Hepatocyte (in vitro differentiated cells): ENCODE measurements around the gene TNXB. TPM values are rescaled to one million over a fixed set of nuclear protein-coding genes. Genes with fewer than 3 reads are reported as not detected.

Experiments used
- DNase-seq: peaks from one replicate; pipeline ENCODE4 v3.0.0-alpha.2; 2016; ENCODE audit warnings: low spot score
- H2AFZ ChIP-seq: fragments of 200-600 bp; sonication (generic); 2 replicates; pipeline ENCODE4 v1.6.0; 2016; ENCODE audit warnings: antibody characterized with exemption, mild to moderate bottlenecking
- H3K27ac ChIP-seq: fragments of 200-600 bp; sonication (generic); 2 replicates; pipeline ENCODE4 v1.5.1; 2016; ENCODE audit warnings: mild to moderate bottlenecking
- H3K27me3 ChIP-seq: fragments of 200-600 bp; sonication (generic); 2 replicates; pipeline ENCODE4 v1.6.1; 2016
- H3K36me3 ChIP-seq: fragments of 200-600 bp; sonication (generic); replicated peaks from 2 replicates; pipeline ENCODE4 v1.5.1; 2016; ENCODE audit warnings: low read depth; ENCODE audit not compliant: insufficient read depth
- H3K4me1 ChIP-seq: fragments of 200-600 bp; sonication (generic); 2 replicates; pipeline ENCODE4 v1.5.1; 2016; ENCODE audit warnings: mild to moderate bottlenecking, moderate library complexity; ENCODE audit not compliant: insufficient read depth
- H3K4me2 ChIP-seq: fragments of 200-600 bp; sonication (generic); 2 replicates; pipeline ENCODE4 v1.6.0; 2016
- H3K4me3 ChIP-seq: fragments of 200-600 bp; sonication (generic); 2 replicates; pipeline ENCODE4 v1.5.1; 2016; ENCODE audit warnings: mild to moderate bottlenecking
- H3K79me2 ChIP-seq: fragments of 200-600 bp; sonication (generic); 2 replicates; pipeline ENCODE4 v1.6.0; 2017; ENCODE audit warnings: mild to moderate bottlenecking
- H3K9me2 ChIP-seq: fragments of 200-600 bp; sonication (generic); replicated peaks from 2 replicates; pipeline ENCODE4 v1.6.0; 2017; ENCODE audit warnings: mild to moderate bottlenecking; ENCODE audit not compliant: insufficient read depth
- H3K9me3 ChIP-seq: fragments of 200-600 bp; sonication (generic); 2 replicates; pipeline ENCODE4 v1.5.1; 2016; ENCODE audit warnings: low read depth, mild to moderate bottlenecking
- H4K20me1 ChIP-seq: fragments of 200-600 bp; sonication (generic); 2 replicates; pipeline ENCODE4 v1.6.0; 2016; ENCODE audit warnings: mild to moderate bottlenecking; ENCODE audit not compliant: insufficient read depth, poor library complexity, severe bottlenecking
- EZH2 ChIP-seq: fragments of 200-600 bp; sonication (generic); IDR thresholded peaks from 2 replicates; pipeline ENCODE4 v1.6.1; 2016; ENCODE audit warnings: antibody characterized with exemption, mild to moderate bottlenecking, borderline replicate concordance
- EZH2phosphoT487 ChIP-seq: fragments of 200-600 bp; sonication (generic); IDR thresholded peaks from one replicate; pipeline ENCODE4 v1.6.1; 2018; ENCODE audit warnings: antibody characterized with exemption, mild to moderate bottlenecking, low read depth, moderate library complexity; ENCODE audit not compliant: unreplicated experiment, severe bottlenecking
- WGBS: methylation state at CpG from one replicate; pipeline ENCODE4 v1.1.6; 2016; ENCODE audit warnings: low lambda C conversion rate; ENCODE audit errors: missing lambda C conversion rate; 5-methylcytosine and 5-hydroxymethylcytosine counted together
- polyA plus RNA-seq: library from polyadenylated mRNA; unstranded; fragments of >200 nt; fragmentation: Nextera tagmentation; extraction: Ambion mirVana; gene quantifications from 2 replicates; pipeline ENCODE4 v1.2.1, GENCODE V29; 2016
- total RNA-seq: library from RNA; depleted of rRNA; stranded (reverse); fragments of >200 nt; gene quantifications from 2 replicates; pipeline ENCODE4 v1.2.3, GENCODE V29; 2014
- TF ChIP-seq, protein P1 (sequence below): fragments of 200-600 bp; sonication (generic); IDR thresholded peaks from 2 replicates; pipeline ENCODE4 v1.5.1; 2016; ENCODE audit warnings: antibody characterized with exemption, mild to moderate bottlenecking; ENCODE audit not compliant: poor library complexity

TNXB gene
- total and polyA plus RNA-seq, 2 experiments from 2014 or later: 9.2 to 11.6 TPM

DNA sequence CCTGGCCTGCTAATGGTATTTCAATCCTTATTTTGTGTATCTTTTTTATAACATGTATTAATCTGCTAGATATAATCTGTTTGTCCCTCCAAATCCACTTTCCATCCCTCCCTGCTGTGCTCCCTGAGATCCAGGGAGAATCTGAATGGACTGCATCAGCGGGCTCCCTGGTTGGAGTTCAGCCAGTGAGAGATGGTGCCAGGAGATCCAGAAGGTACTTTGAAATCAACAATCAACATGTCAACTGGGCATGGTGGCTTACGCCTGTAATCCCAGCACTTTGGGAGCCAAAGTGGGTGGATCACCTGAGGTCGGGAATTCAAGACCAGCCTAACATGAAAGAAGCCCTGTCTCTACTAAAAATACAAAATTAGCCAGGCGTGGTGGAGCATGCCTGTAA, 14.5 kb upstream of the TNXB start:
- no peak for TF ChIP-seq EZH2phosphoT487
- TF ChIP-seq, protein P1, sequence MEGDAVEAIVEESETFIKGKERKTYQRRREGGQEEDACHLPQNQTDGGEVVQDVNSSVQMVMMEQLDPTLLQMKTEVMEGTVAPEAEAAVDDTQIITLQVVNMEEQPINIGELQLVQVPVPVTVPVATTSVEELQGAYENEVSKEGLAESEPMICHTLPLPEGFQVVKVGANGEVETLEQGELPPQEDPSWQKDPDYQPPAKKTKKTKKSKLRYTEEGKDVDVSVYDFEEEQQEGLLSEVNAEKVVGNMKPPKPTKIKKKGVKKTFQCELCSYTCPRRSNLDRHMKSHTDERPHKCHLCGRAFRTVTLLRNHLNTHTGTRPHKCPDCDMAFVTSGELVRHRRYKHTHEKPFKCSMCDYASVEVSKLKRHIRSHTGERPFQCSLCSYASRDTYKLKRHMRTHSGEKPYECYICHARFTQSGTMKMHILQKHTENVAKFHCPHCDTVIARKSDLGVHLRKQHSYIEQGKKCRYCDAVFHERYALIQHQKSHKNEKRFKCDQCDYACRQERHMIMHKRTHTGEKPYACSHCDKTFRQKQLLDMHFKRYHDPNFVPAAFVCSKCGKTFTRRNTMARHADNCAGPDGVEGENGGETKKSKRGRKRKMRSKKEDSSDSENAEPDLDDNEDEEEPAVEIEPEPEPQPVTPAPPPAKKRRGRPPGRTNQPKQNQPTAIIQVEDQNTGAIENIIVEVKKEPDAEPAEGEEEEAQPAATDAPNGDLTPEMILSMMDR: no peak
- TF ChIP-seq EZH2: no peak
- H3K4me1 ChIP-seq: peaks cover 23% of the 10 kb centered on the region
- H3K9me3 ChIP-seq: no peaks in the 10 kb centered on the region
- no peak for DNase-seq
- no peaks in the 10 kb centered on the region for H3K27me3 ChIP-seq
- no peak overlapping the region for H2AFZ ChIP-seq
- H4K20me1 ChIP-seq: no peaks in the 10 kb centered on the region
- H3K9me2 ChIP-seq: no peaks in the 10 kb centered on the region
- H3K36me3 ChIP-seq: no peaks in the 10 kb centered on the region
- H3K4me2 ChIP-seq: no peak overlapping the region
- no peak overlapping the region for H3K27ac ChIP-seq
- no peak overlapping the region for H3K4me3 ChIP-seq
- peaks cover 31% of the 10 kb centered on the region for H3K79me2 ChIP-seq
- WGBS: 99% methylated on average over 4 of the region's 4 CpGs

DNA sequence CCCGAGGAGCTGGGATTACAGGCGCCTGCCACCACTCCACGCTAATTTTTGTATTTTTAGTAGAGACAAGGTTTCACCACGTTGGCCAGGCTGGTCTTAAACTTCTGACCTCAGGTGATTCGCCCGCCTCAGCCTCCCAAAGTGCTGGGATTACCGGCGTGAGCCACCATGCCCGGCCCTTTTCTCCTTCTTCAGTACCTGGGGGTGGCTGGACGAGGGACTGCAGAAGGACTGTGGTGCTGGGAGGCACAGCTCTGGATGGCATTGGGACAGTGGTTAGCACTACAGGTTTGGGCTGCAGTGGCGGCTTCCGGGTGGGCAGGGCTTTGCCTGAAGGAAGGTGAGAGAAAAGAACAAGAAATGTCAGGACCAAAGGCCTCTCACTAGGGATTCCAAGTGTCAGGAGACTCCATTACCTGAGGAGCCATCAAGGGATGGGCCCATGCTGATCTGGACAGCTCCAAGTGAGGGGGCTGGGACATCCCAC, 11.5 kb upstream of the TNXB start:
- TF ChIP-seq EZH2 (no peak), EZH2phosphoT487 (no peak)
- TF ChIP-seq, protein P1: no peak
- Histone ChIP-seq H2AFZ (no peak overlapping the region), H3K4me2 (no peak overlapping the region), H3K27ac (no peak overlapping the region), H3K27me3 (no peaks in the 10 kb centered on the region), H3K9me2 (no peaks in the 10 kb centered on the region), H3K4me3 (no peak overlapping the region), H4K20me1 (no peaks in the 10 kb centered on the region), H3K36me3 (no peaks in the 10 kb centered on the region), H3K9me3 (no peaks in the 10 kb centered on the region), H3K79me2 (peaks cover 12% of the 10 kb centered on the region), H3K4me1 (peaks cover 10% of the 10 kb centered on the region)
- 97% methylated on average over 12 of the region's 12 CpGs for WGBS
- no peak for DNase-seq

DNA sequence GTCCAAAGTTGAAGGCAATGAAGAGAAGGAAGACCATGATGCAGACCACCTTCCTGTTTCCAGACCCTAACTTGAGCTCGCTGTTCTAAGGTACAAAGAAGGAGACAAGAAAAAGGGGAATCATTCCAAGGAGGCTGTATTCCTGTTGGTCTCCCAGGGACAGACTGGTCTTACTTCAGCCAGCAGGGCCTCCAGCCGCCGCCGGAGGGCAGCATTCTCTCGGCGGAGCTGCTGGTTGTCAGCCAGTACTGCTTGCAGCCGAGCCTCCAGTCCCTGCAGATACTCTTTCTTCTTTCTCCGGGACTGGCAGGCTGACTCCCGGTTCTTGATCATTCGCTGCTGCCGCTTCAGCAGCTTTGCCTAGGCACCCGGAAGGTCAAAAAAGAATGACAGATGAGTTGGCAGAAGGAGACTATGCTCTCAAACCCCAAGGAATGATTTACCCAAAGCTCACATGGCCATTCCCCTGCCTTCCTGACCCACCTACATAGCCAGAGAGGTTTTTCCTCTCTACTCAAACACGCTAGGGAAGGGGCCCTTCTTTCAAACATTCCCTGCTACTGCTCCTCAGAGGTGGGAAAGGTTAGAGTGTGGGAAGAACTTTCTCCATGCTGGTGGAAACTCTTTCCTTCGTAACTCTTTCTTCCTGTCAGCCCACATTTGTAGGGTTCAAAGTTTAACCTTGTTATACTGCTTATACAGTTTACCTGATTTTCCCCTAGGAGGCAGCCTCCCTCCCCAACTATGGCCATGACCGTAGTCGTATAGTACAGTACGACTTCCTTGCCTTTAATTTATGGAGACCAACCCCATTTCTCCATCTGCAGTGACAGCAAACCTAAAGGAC, 9.9 kb upstream of the TNXB start:
- WGBS: 14% methylated on average over 17 of the region's 17 CpGs
- H3K27me3 ChIP-seq: no peaks in the 10 kb centered on the region
- peak; percentile 92 for DNase-seq
- H3K36me3 ChIP-seq: no peaks in the 10 kb centered on the region
- H2AFZ ChIP-seq: no peak overlapping the region
- H3K9me2 ChIP-seq: no peaks in the 10 kb centered on the region
- H3K4me1 ChIP-seq: peaks cover 10% of the 10 kb centered on the region
- H4K20me1 ChIP-seq: no peaks in the 10 kb centered on the region
- TF ChIP-seq, protein P1: peak; percentile 86
- TF ChIP-seq EZH2: no peak
- H3K79me2 ChIP-seq: peaks cover 2% of the 10 kb centered on the region
- H3K27ac ChIP-seq: peak overlapping the region; percentile 90
- no peak overlapping the region for H3K4me3 ChIP-seq
- H3K9me3 ChIP-seq: no peaks in the 10 kb centered on the region
- H3K4me2 ChIP-seq: peak overlapping the region; percentile 74
